GM12892 (cell line): ENCODE measurements around the gene TPRG1L.

Source experiments
- DNase-seq: peaks from one replicate; pipeline ENCODE4 v3.0.0; 2011; ENCODE audit not compliant: insufficient read length
- FAIRE-seq: peaks from 2 replicates; lab custom pipeline; 2011; peaks lifted over from hg19 to GRCh38; lab: Jason Lieb, UNC
- POLR2A ChIP-seq: IDR thresholded peaks from 2 replicates; pipeline ENCODE4 v1.6.1; 2011; ENCODE audit warnings: low read depth, low read length, control low read depth
- POLR2AphosphoS5 ChIP-seq: IDR thresholded peaks from 2 replicates; pipeline ENCODE4 v1.6.1; 2011; ENCODE audit warnings: low read depth, low read length, control low read depth
- TAF1 ChIP-seq: IDR thresholded peaks from 2 replicates; pipeline ENCODE4 v1.6.1; 2011; ENCODE audit warnings: low read depth, mild to moderate bottlenecking, control low read depth, low read length, borderline replicate concordance

TPRG1L gene

GRCh38 chr1:3663999-3664699 lies 39.3 kb downstream of the TPRG1L start:
- FAIRE-seq (no peak), DNase-seq (no peak)
- no peak for TF ChIP-seq TAF1
- TF ChIP-seq POLR2A = no peak
- no peak for TF ChIP-seq POLR2AphosphoS5

- FAIRE-seq (peak; percentile 94), DNase-seq (no peak)
- TF ChIP-seq POLR2A (0 out of 2 replicates have a peak, but pooled peaks have one; percentile 4), POLR2AphosphoS5 (no peak)
Observed at GRCh38 chr1:3664700-3665375, 40.0 kb downstream of the TPRG1L start.

- no peak for DNase-seq
- no peak for TF ChIP-seq TAF1
- TF ChIP-seq POLR2AphosphoS5 = no peak
- no peak for TF ChIP-seq POLR2A
- no peak for FAIRE-seq
Observed at GRCh38 chr1:3668148-3668547, 43.3 kb downstream of the TPRG1L start.

- FAIRE-seq (no peak), DNase-seq (no peak)
- TF ChIP-seq POLR2A (no peak), TAF1 (no peak), POLR2AphosphoS5 (no peak)
Observed at GRCh38 chr1:3668585-3669300, 43.9 kb downstream of the TPRG1L start.

- DNase-seq (no peak), FAIRE-seq (no peak)
- TF ChIP-seq POLR2AphosphoS5 = no peak
- no peak for TF ChIP-seq POLR2A
- no peak for TF ChIP-seq TAF1
Observed at GRCh38 chr1:3669421-3669821, 44.6 kb downstream of the TPRG1L start.

- no peak for DNase-seq
- FAIRE-seq = no peak
- TF ChIP-seq TAF1 = no peak
- no peak for TF ChIP-seq POLR2AphosphoS5
- TF ChIP-seq POLR2A = no peak
Observed at GRCh38 chr1:3669971-3670431, 45.2 kb downstream of the TPRG1L start.

GRCh38 chr1:3670823-3671265 lies 46.0 kb downstream of the TPRG1L start:
- TF ChIP-seq TAF1 (no peak), POLR2AphosphoS5 (no peak), POLR2A (no peak)
- FAIRE-seq (no peak), DNase-seq (no peak)

- FAIRE-seq (peak; percentile 14), DNase-seq (no peak)
- no peak for TF ChIP-seq TAF1
- no peak for TF ChIP-seq POLR2A
- TF ChIP-seq POLR2AphosphoS5 = no peak
Observed at GRCh38 chr1:3671371-3672180, 46.8 kb downstream of the TPRG1L start.

GRCh38 chr1:3672231-3672970 lies 47.6 kb downstream of the TPRG1L start:
- no peak for TF ChIP-seq TAF1
- no peak for TF ChIP-seq POLR2A
- TF ChIP-seq POLR2AphosphoS5 = no peak
- no peak for DNase-seq
- peak; percentile 17 for FAIRE-seq

GRCh38 chr1:3672971-3673361 lies 48.2 kb downstream of the TPRG1L start:
- no peak for FAIRE-seq
- TF ChIP-seq POLR2A (no peak; the same call in none of the 2 replicates), TAF1 (no peak), POLR2AphosphoS5 (no peak; the same call in 1 of the 2 replicates)
- DNase-seq = no peak
